NCI-H526 (cell line): ENCODE measurements around the gene UBA3.

Experiments used
- DNase-seq, 2 experiments: peaks; one replicate each; lab custom pipeline; 2025; lab: John Stamatoyannopoulos, UW

Gene UBA3

GRCh38 chr3:69011096-69011730, 69.0 kb downstream of the UBA3 start:
- no peak for DNase-seq

- DNase-seq = no peak
These were observed 70.4 kb downstream of the UBA3 start for GRCh38 chr3:69009559-69010410.

- DNase-seq = no peak
These were observed 71.2 kb downstream of the UBA3 start for GRCh38 chr3:69008980-69009379.

GRCh38 chr3:69005791-69006482, 74.2 kb downstream of the UBA3 start:
- DNase-seq = no peak

GRCh38 chr3:69005071-69005790, 74.9 kb downstream of the UBA3 start:
- DNase-seq = no peak
